ENCODE measurements around the gene RTN4RL1. TPM values are rescaled to one million over a fixed set of nuclear protein-coding genes. Genes with fewer than 3 reads are reported as not detected.

RTN4RL1 gene
- total and polyA plus RNA-seq, 2 of the 13 experiments (the other 11 are each of a cell fraction or from before 2014, with no cell fraction given), result 0.01 TPM; not detected in 1

- TF ChIP-seq RERE (CRISPR knock-in tag; IDR thresholded peaks at IDR 0.05; ENCODE audit: low read depth), result peak; percentile 46; the same call in 1 of the 2 replicates
- no peak for TF ChIP-seq SAFB2 (CRISPR knock-in tag; IDR thresholded peaks at IDR 0.05; ENCODE audit: borderline replicate concordance, low read depth)
- TF ChIP-seq ZIK1 (CRISPR knock-in tag; IDR thresholded peaks at IDR 0.05; ENCODE audit: borderline replicate concordance, low read depth), result no peak
- no peak for TF ChIP-seq HIVEP1 (CRISPR knock-in tag; IDR thresholded peaks at IDR 0.05)
- no peak for TF ChIP-seq SUZ12 (IDR thresholded peaks at IDR 0.05; ENCODE audit: low read depth, low read length)
- TF ChIP-seq SPEN (CRISPR knock-in tag; IDR thresholded peaks at IDR 0.05; ENCODE audit: low read depth), result peak; percentile 54
- TF ChIP-seq HCFC1 (IDR thresholded peaks at IDR 0.05; ENCODE audit: low read depth, low read length), result no peak
- TF ChIP-seq PRDM4 (CRISPR knock-in tag; IDR thresholded peaks at IDR 0.05; ENCODE audit: borderline replicate concordance), result no peak
- TF ChIP-seq PBX2 (CRISPR knock-in tag; IDR thresholded peaks at IDR 0.05), result no peak
- no peak for TF ChIP-seq ZNF383 (CRISPR knock-in tag; IDR thresholded peaks at IDR 0.05; ENCODE audit: borderline replicate concordance)
- no peak for TF ChIP-seq ZBTB39 (CRISPR knock-in tag; IDR thresholded peaks at IDR 0.05)
- TF ChIP-seq ZFP90 (CRISPR knock-in tag; IDR thresholded peaks at IDR 0.05; ENCODE audit: borderline replicate concordance), result no peak
- no peak for TF ChIP-seq ZNF337 (CRISPR knock-in tag; IDR thresholded peaks at IDR 0.05; ENCODE audit: borderline replicate concordance, low read depth)
- no peak for TF ChIP-seq SIX1 (CRISPR knock-in tag; IDR thresholded peaks at IDR 0.05; ENCODE audit: borderline replicate concordance)
- no peak for TF ChIP-seq ZNF253 (CRISPR knock-in tag; IDR thresholded peaks at IDR 0.05; ENCODE audit: borderline replicate concordance)
- TF ChIP-seq SP140L (CRISPR knock-in tag; IDR thresholded peaks at IDR 0.05; ENCODE audit: borderline replicate concordance), result no peak
- no peak for TF ChIP-seq TCF7 (IDR thresholded peaks at IDR 0.05; ENCODE audit: low read depth)
- peak; percentile 48; the same call in 1 of the 2 replicates for TF ChIP-seq SIN3A (IDR thresholded peaks at IDR 0.05; ENCODE audit: borderline replicate concordance, low read depth, low read length)
Measured at GRCh38 chr17:1997927-1998742, 27.0 kb downstream of the RTN4RL1 start (continued).

Measured in HepG2 (cell line).